ENCODE data around the gene FYN. TPM values are rescaled to one million over a fixed set of nuclear protein-coding genes. Genes with fewer than 3 reads are reported as not detected.

Gene FYN
- total RNA-seq, 1 experiment from 2014 or later = 60.6 TPM

DNA sequence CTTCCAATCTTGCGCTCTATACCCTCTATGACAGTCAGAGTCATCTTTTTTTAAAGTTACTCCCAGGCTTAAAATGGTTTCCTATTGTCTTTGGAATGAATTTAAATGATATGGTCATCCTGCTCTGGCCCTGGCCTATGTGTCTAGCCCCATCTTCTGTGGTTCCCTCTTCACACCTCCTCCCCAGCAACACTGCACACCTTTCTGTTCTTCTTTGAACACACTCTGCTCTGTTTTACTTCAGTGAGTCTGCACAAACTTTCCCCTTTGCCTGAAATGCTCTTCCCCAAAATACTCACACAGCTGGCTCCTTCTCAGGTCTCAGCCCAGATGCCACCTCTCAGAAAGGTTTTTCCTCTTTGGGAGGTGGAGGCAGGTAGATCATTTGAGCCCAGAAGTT, 132.7 kb downstream of the FYN start:
- in situ Hi-C loops (cut with HindIII; ENCODE audit: low pct_unique_long_range_greater_than_20kb, low sequenced_read_pairs) = no loop called here

DNA sequence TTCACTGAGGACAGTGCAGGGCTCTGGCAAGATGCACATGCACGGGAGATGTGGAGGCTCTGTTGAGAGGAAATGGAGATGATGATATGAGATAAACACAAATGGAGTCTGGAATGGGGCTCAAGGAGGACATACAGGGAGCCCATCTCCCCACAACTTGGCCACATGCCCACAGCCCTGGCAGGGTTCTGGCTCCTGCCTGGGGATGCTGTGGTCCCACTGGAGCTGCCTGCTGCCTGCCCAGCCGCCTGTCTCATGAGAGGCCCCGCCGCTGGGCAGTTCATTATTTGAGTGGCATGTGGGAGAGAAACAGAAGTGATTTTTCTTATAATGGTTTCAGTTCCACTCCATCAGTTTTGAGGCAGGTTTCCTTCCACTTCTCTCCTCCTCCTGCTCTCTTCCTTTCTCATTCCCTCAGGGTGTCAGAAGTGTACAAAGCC, 134.0 kb downstream of the FYN start:
- in situ Hi-C loops (cut with HindIII; ENCODE audit: low pct_unique_long_range_greater_than_20kb, low sequenced_read_pairs) = no loop called here
- DNase-seq (ENCODE audit: low read depth, low spot score) = no peak

More for the DNA sequence above, 132.7 kb downstream of the FYN start:
- no peak for DNase-seq (ENCODE audit: low read depth, low spot score)

DNA sequence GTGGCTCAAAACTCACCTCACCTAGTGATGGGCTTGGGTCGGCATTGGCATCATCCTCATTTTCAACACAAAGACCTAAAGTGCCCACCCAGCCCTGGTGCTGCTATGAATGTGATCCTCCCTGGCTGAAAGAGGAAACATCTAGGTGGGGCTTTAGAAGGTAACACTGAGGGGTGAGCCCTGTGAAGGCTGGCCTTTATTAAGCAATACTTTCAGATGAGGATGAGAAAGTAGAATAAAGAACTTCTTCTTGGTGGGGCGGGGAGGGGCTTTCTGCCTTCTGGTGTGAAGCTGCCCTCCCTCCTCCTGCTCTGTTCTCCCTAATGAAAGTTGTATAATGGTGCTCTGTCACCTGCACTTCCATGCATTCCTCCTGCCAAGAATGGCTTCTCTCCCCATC, 134.6 kb downstream of the FYN start:
- no peak for DNase-seq (ENCODE audit: low read depth, low spot score)
- in situ Hi-C loops (cut with HindIII; ENCODE audit: low pct_unique_long_range_greater_than_20kb, low sequenced_read_pairs) = no loop called here

- in situ Hi-C loops (cut with HindIII; ENCODE audit: low pct_unique_long_range_greater_than_20kb, low sequenced_read_pairs) = no loop called here
- DNase-seq (ENCODE audit: low read depth, low spot score) = no peak
These were observed 135.1 kb downstream of the FYN start for GRCh38 chr6:111738156-111738555.

DNA sequence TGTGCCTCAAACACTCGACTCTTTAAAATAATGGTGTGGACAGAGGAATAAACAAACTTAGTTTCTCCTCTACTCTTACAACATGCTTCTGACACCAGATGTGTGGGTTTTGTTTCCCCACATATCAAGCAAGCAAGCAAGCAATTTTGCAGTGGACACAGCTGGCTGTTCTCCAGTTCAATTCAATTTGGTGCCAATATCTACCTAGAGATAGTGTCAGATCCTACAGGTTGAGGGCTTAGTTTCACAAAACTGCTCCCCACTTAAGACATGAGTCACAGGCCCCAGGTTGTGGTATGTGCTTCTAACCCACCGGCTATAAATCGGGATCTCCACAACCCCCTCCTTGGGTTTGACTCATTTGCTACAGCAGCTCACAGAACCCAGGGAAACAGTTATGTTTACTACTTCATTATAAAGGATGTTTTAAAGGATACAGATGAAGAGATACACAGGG, 136.2 kb downstream of the FYN start:
- no peak for DNase-seq (ENCODE audit: low read depth, low spot score)
- in situ Hi-C loops (cut with HindIII; ENCODE audit: low pct_unique_long_range_greater_than_20kb, low sequenced_read_pairs) = no loop called here

DNA sequence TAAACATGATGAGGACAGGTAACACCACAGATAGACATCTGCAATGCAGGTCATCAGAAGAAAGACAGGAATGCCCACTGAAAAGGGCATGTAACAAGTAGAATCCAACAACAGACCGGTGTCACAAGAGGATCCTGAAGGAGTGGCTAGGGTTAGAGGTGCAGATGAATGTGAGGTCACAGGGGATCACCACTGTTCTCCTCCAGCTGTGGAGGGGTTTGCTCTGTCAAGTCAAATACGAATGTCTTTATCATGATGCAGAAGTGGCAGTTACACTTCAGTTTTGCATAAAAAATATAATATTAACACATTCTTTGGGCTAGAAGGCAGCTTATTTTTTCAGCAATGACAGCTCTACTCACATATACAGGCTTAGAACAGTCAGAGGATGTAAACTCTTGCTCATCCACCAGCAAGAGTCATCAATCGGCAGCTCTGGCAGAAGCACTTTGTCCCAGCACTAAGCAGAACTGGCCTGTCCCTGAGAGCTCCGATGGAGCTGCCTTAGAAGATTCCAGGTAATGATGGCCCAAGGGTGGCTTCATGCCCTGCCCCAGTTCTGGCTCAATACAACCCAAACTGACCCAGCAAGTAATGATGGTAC, 137.1 kb downstream of the FYN start:
- in situ Hi-C loops (cut with HindIII; ENCODE audit: low pct_unique_long_range_greater_than_20kb, low sequenced_read_pairs) = no loop called here
- DNase-seq (ENCODE audit: low read depth, low spot score) = no peak

DNA sequence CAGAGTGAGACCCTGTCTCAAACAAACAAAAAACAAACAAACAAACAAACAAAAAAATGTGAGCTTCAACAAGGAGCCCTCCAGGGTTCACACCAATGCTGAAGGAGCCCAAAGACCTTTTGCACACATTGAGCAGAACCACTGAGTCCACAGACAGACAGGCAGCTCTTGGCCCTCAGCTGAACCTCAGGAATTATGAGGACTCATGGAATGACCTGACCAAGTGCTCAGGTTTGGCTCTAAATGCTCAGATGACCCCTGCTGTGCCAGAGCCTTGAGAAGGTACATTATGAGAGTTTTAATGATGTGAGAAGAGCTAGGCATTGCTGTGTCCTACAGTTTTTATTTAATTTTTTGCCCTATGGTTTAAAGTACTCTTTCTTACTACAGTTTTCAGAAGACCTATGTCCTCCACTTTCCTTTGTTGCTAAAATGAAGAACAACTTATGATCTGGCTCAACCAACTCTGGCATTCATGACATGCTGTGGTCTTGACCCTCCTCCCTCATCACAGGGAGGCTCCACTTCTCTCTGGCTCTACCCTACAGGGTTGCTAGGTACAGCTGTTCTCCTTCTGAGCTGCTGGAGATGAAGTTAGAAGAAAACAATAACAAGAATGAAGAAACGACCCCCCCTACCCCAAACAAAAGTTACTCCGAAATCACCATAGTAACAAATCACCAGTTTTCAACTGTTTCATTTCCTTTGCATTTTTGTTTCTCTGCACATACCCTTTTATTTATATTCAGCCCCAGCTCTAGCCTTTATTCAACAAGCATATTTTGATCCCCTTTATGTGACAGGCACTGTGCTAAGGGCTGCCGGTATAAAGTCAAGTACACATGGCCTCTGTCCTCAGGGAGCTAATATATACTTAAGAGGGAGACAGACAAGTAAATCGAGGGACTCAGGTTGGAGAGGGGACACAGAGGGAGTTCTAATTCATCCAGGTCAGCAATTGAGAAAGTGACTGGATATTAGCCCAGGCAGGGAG, 138.9 kb downstream of the FYN start:
- in situ Hi-C loops (cut with HindIII; ENCODE audit: low pct_unique_long_range_greater_than_20kb, low sequenced_read_pairs) = no loop called here
- no peak for DNase-seq (ENCODE audit: low read depth, low spot score)

DNA sequence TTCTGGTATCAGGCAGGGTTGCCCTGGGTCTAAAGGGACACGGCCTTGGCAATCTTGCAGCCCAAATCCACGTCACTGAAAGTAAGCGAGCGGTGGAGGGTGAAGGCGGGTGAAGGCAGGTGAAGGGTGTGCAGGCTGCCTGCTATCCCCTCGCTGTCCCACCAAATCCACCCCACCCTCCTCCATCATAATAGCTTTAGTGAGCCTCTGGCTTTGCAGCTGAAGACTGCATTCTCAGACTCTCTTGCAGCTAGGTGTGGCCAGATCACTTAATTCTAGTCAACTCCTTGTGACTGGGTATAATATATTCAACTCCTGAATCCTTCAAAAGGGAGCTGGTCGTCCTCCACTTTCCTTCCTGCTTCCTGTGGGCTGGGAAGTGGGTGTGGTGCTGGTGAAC, 140.9 kb downstream of the FYN start:
- no peak for DNase-seq (ENCODE audit: low read depth, low spot score)
- in situ Hi-C loops (cut with HindIII; ENCODE audit: low pct_unique_long_range_greater_than_20kb, low sequenced_read_pairs) = no loop called here

DNA sequence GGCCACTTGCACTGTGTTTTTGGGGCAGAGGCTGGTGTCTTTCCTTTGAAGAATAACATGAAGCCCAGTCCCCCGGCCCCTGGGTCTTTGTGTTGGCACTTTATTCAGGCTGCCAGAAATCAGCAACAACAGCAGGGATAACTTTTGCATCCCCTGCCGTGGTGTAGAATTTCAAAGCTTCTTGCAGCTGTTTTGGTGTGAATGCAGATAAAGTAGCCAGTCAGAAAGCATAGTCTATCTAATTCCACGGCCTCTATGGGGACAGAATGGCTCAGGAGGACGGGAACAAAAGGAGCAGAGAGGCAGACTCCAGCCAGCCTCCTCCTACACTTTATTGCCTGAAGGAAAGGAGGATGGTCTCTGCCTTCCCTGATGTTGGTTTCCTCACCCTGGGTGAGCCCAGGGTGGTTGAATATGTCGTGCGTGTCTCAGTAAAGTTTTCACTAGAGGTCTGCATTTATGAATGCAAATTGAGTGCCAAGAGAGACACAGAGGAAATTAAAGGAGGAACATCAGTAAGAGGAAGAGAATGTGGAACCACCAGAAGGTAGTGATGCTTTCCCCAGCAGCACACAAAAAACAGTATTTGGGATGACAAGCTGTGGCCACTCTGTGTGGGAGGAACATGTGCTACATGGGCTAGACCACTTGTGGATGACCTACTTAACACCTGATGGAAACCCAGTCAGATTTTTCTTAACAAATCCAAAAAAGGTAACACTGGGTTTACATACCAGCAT, 141.6 kb downstream of the FYN start:
- in situ Hi-C loops (cut with HindIII; ENCODE audit: low pct_unique_long_range_greater_than_20kb, low sequenced_read_pairs) = no loop called here
- DNase-seq (ENCODE audit: low read depth, low spot score) = no peak

DNA sequence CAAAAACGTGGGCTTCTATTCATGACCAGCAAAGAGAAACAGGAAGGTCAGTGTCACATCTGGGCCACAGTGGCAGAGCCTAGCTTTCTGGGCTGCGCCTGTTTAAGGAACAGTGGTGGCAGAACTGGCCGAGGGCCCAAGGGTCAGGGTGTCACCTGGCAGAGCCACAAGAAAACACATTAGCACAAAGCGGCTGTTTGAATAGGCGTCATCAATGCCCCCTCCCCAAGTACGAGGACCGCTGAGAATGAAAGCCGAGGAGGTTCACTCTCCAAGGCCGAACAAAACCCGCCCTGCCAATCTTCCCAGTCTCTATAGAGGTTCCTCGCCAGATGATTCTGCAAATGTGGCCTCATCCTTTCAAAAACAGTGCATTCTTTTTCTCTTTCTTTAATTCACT, 142.4 kb downstream of the FYN start:
- DNase-seq (ENCODE audit: low read depth, low spot score) = no peak
- in situ Hi-C loops (cut with HindIII; ENCODE audit: low pct_unique_long_range_greater_than_20kb, low sequenced_read_pairs) = no loop called here

DNA sequence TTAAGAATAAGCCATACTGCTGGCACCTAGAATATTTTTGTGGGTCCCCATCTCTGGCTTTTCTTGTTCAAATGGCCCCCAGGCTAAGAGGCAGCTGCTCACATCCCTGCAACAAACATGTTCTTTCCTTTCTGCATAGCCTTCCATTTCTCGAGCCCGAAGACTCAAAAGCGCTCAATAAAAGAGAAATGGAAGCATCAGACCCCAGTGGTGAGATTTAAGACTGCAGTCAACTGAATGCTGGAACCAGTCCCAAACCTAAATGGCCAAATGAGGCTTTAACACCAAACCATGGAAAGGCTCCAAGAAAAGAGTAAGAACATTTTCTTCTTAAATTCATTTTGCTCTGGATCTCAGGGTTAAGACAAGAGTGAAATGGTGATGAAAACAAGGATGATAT, 145.4 kb downstream of the FYN start:
- in situ Hi-C loops (cut with HindIII; ENCODE audit: low pct_unique_long_range_greater_than_20kb, low sequenced_read_pairs) = no loop called here
- peak; percentile 65 for DNase-seq (ENCODE audit: low read depth, low spot score)

GRCh38 chr6:111727041-111727440, 146.2 kb downstream of the FYN start:
- DNase-seq (ENCODE audit: low read depth, low spot score) = no peak
- in situ Hi-C loops (cut with HindIII; ENCODE audit: low pct_unique_long_range_greater_than_20kb, low sequenced_read_pairs) = no loop called here

GRCh38 chr6:111725446-111726112, 147.7 kb downstream of the FYN start:
- in situ Hi-C loops (cut with HindIII; ENCODE audit: low pct_unique_long_range_greater_than_20kb, low sequenced_read_pairs) = no loop called here
- no peak for DNase-seq (ENCODE audit: low read depth, low spot score)

GRCh38 chr6:111724505-111724904, 148.7 kb downstream of the FYN start:
- in situ Hi-C loops (cut with HindIII; ENCODE audit: low pct_unique_long_range_greater_than_20kb, low sequenced_read_pairs) = no loop called here

DNA sequence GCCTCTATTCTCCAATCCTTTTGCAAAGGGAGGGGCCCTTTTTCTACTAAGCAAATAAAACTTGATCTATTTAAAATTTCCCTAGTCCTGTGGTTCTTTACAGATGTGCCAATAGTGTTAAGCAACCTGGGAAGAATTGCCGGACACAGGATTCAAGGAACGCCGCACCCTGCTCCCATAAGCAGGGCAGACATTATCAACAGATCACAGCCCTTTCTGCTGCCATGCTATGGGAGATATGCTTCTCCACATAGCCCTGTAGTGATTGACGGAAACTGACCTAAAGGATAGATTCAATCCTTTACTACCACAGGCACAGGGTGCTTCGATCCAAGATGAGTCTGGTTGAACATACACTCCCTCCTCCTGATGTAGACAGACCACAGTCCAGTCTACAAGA, 149.2 kb downstream of the FYN start:
- no peak for DNase-seq (ENCODE audit: low read depth, low spot score)
- in situ Hi-C loops (cut with HindIII; ENCODE audit: low pct_unique_long_range_greater_than_20kb, low sequenced_read_pairs) = no loop called here

More at GRCh38 chr6:111724505-111724904, 148.7 kb downstream of the FYN start:
- DNase-seq (ENCODE audit: low read depth, low spot score) = no peak

DNA sequence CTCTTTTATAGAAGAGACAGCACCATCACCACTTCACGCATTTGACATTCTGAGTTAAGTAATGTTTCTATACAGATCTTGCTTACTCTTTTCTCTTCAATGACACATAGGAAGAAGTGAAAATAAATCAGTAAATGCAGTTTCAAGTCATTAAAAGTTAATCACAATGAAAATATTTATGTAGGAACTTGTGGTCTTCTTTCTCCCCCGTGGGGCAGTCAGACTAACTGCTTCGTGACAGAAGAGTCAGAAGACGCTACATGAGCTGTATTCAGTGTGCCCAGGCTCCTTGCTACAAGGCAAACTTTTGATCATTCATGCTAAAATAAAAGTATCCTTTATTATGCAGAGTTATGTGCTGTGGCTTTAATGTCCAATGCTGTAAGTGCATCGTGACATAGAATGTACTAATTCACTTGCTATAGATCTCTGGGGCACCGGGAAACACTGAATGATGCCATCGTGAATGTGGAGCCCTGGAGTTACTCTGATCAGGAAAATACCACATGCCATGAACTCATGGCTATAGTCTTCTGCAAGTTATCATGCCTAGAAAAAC, 149.8 kb downstream of the FYN start:
- DNase-seq (ENCODE audit: low read depth, low spot score) = no peak
- in situ Hi-C loops (cut with HindIII; ENCODE audit: low pct_unique_long_range_greater_than_20kb, low sequenced_read_pairs) = no loop called here

DNA sequence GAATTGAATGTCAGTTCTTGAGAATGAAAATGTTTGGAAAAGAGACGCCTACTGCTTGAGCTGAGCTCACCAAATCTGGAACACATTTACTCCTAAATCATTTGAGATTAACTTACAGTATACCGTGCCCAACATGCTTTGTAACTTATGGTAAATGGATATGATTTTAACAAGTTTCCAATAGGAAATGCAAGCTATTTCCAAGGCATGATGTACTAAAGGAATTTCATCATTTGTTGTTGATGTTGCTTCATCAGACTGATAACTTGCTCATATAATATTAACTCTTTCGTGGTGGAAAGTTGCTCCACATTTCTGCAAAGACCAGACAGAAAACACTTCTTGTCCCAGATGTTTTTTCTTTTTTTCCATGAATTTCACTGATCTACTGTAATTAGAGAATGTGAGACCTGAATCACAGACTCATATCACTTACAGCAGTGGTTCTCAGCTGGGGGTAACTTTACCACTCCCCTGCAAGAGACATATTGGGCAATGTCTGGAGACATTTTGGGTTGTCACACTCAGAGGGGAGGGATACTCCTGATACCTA, 151.0 kb downstream of the FYN start:
- DNase-seq (ENCODE audit: low read depth, low spot score) = no peak
- in situ Hi-C loops (cut with HindIII; ENCODE audit: low pct_unique_long_range_greater_than_20kb, low sequenced_read_pairs) = no loop called here
